HS-5 (cell line): ENCODE results near the gene PAXIP1.
"Not testable (repeated sequence)": the region's sequence is repeated elsewhere in the genome, so short reads cannot be mapped to it uniquely, and the experiment has no call there.

Experiments used
- DNase-seq: peaks from one replicate; pipeline ENCODE4 v3.0.0-alpha.2; 2012; ENCODE audit warnings: low read depth

The PAXIP1 gene

GRCh38 chr7:155003092-155003375 lies at the start of gene PAXIP1:
Gene PAXIP1 (minus strand): TSS chr7:155003124. CDS start chr7:155002929, 195 bp downstream.
- DNase-seq: no peak

- DNase-seq: no peak
These were observed 48.4 kb upstream of the PAXIP1 start for GRCh38 chr7:155051355-155051754.

- DNase-seq: no peak
These were observed 45.1 kb upstream of the PAXIP1 start for GRCh38 chr7:155048006-155048405.

GRCh38 chr7:155043756-155044155 lies 40.8 kb upstream of the PAXIP1 start:
- DNase-seq: no peak

- DNase-seq: no peak
These were observed 35.4 kb upstream of the PAXIP1 start for GRCh38 chr7:155038335-155038734.

GRCh38 chr7:155034495-155034894 lies 31.6 kb upstream of the PAXIP1 start:
- not testable (repeated sequence) for DNase-seq

GRCh38 chr7:155032978-155033377 lies 30.1 kb upstream of the PAXIP1 start:
- DNase-seq: no peak

- no peak for DNase-seq
These were observed 25.0 kb upstream of the PAXIP1 start for GRCh38 chr7:155027879-155028278.

- no peak for DNase-seq
These were observed 18.8 kb upstream of the PAXIP1 start for GRCh38 chr7:155021699-155022145.

GRCh38 chr7:155020996-155021395 lies 18.1 kb upstream of the PAXIP1 start:
- no peak for DNase-seq

- DNase-seq: no peak
These were observed 14.9 kb upstream of the PAXIP1 start for GRCh38 chr7:155017834-155018233.

GRCh38 chr7:155011086-155011485 lies 8.2 kb upstream of the PAXIP1 start:
- no peak for DNase-seq

GRCh38 chr7:155009570-155010157 lies 6.7 kb upstream of the PAXIP1 start:
- DNase-seq: no peak

GRCh38 chr7:155007947-155008346 lies 5.0 kb upstream of the PAXIP1 start:
- DNase-seq: no peak

GRCh38 chr7:155003376-155004214 lies 671 bp upstream of the PAXIP1 start:
- DNase-seq: no peak

- no peak for DNase-seq
These were observed 373 bp downstream of the PAXIP1 start for GRCh38 chr7:155002411-155003091.

- no peak for DNase-seq
These were observed 1.0 kb downstream of the PAXIP1 start for GRCh38 chr7:155001756-155002410.

- no peak for DNase-seq
These were observed 2.1 kb downstream of the PAXIP1 start for GRCh38 chr7:155000795-155001194.

GRCh38 chr7:154998481-154998880 lies 4.4 kb downstream of the PAXIP1 start:
- DNase-seq: no peak

- no peak for DNase-seq
These were observed 5.0 kb downstream of the PAXIP1 start for GRCh38 chr7:154997840-154998370.

GRCh38 chr7:154996756-154997155 lies 6.2 kb downstream of the PAXIP1 start:
- DNase-seq: no peak

- no peak for DNase-seq
These were observed 6.8 kb downstream of the PAXIP1 start for GRCh38 chr7:154996101-154996500.
